ENCODE data around the gene ZFYVE28. TPM values are rescaled to one million over a fixed set of nuclear protein-coding genes. Genes with fewer than 3 reads are reported as not detected.

Gene ZFYVE28
- total RNA-seq, 6 experiments from 2014 or later = 2.5 to 9.6 (median 4.8) TPM

- peak overlapping the region; percentile 47 to 62 (median 51) for H3K4me3 ChIP-seq
- ATAC-seq (peak; percentile 92 to 98 (median 96)), DNase-seq (peak; percentile 65 to 78 (median 76))
- WGBS (ENCODE audit: insufficient coverage, low coverage, low lambda C conversion rate, missing lambda C conversion rate) = 60% methylated on average over 8 of the region's 99 CpGs
- no peaks in the 10 kb centered on the region for H3K27me3 ChIP-seq
- H3K9me3 ChIP-seq = no peaks in the 10 kb centered on the region
- intact Hi-C loops (cut with DNase I) = no loop called here
- H3K27ac ChIP-seq = no peak overlapping the region
- H3K4me1 ChIP-seq = peaks cover 0 to 6% (median 3%) of the 10 kb centered on the region in 4 donors
- H3K36me3 ChIP-seq = no peaks in the 10 kb centered on the region
- no peak for TF ChIP-seq POLR2A (IDR thresholded peaks at IDR 0.05)
- peak; percentile 48 to 67 (median 60) for TF ChIP-seq CTCF (IDR thresholded peaks at IDR 0.05)
These were observed 44.0 kb upstream of the ZFYVE28 start for GRCh38 chr4:2462218-2462991.

DNA sequence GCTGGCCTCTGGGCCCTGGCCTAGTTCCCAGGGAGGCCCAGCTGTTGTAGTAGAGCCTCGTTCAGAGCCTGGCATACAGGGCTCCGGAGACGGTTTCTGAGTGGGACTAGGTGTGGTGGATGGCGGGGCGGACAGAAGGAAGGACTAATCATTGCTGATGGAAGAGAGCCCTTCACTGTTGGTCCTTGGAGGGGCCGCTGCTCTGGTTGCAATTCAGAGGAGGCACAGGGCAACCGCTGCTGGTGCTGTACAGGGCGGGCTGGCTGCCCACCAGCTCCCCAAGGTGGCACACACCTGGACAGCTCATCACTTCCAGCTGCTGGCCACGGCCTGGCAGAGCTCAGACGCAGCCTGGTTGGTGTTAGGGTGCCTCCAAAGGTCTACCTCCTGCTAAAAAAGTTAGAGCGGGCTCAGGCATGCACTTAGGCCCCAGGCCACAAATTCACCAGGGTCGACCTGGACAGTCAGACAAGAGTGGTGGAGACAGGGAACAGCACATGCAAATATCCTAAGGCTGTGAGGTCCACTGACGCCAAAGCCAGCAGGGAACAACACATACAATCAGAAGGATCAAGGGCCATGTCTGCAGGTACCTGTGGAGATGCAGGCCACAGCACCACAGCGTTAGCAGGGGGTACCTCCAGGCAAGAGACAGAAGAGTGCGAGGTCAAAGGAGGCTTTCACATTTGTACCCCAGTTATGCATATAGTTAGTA is 43.0 kb upstream of the ZFYVE28 start:
- 100% methylated on average over 2 of the region's 15 CpGs for WGBS (ENCODE audit: insufficient coverage, low coverage, low lambda C conversion rate, missing lambda C conversion rate)
- TF ChIP-seq POLR2A (IDR thresholded peaks at IDR 0.05) = no peak
- TF ChIP-seq CTCF (IDR thresholded peaks at IDR 0.05) = no peak
- no peak for DNase-seq
- no peak for ATAC-seq
- H3K27ac ChIP-seq = no peak overlapping the region
- no peak overlapping the region for H3K4me3 ChIP-seq
- no peaks in the 10 kb centered on the region for H3K36me3 ChIP-seq
- H3K27me3 ChIP-seq = no peaks in the 10 kb centered on the region
- peaks cover 0 to 6% (median 3%) of the 10 kb centered on the region in 4 donors for H3K4me1 ChIP-seq
- H3K9me3 ChIP-seq = no peaks in the 10 kb centered on the region
- intact Hi-C loops (cut with DNase I) = no loop called here

- H3K9me3 ChIP-seq = no peaks in the 10 kb centered on the region
- 81% methylated on average over 4 of the region's 19 CpGs for WGBS (ENCODE audit: insufficient coverage, low coverage, low lambda C conversion rate, missing lambda C conversion rate)
- H3K4me1 ChIP-seq = peaks cover 0 to 6% (median 3%) of the 10 kb centered on the region in 4 donors
- no peak overlapping the region for H3K4me3 ChIP-seq
- DNase-seq (peak in 1 of 3 donors; percentile 39), ATAC-seq (no peak)
- TF ChIP-seq CTCF (IDR thresholded peaks at IDR 0.05) (no peak), POLR2A (IDR thresholded peaks at IDR 0.05) (no peak)
- H3K27ac ChIP-seq = no peak overlapping the region
- no peaks in the 10 kb centered on the region for H3K36me3 ChIP-seq
- intact Hi-C loops (cut with DNase I) = no loop called here
- H3K27me3 ChIP-seq = no peaks in the 10 kb centered on the region
These were observed 41.3 kb upstream of the ZFYVE28 start for GRCh38 chr4:2459589-2460349.

DNA sequence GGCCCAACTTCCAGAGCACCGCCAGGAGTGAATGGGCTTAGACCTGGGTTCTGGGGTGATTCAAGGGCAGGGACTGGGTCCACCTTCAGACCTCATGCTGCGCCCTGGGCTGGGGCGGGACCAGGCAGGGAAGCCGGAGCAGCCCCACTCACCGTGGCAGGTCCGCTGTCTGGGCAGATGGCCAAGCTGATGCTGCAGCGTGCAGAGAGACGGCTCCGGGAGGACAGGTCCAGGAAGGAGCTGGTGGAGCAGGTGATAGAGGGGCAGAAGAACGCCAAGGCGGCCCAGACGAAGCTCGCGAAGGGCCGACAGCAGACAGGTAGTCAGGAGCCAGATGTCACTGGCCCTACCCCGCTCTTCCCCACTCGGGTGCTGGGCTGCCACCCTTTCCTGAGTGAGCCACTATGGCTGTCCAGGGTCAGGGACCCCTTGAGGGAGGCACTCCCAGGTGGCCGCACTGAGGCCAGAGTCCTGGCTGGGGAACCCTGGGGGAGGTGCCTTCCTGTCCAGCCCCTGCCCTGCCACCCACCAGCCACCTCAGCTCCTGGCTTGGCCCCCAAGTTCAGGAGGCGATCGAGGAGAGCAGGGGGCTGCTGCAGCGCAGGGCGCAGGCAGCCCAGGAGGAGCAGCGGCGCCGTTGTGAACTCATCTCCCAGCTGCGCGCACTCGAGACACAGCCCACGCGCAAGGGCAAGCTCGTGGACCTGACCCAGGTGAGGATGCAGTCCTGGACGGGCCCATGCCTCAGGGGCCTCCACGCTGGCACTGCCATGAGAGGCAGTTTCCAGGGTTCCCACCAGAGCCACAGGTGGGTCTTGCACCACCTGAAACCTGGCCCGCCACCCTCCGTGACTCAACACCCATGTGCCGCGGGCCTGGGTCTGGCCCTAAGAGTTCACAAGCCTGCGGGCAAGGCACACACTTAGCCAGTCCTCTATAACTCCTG is 40.4 kb upstream of the ZFYVE28 start:
- Histone ChIP-seq H3K4me1 (peaks cover 0 to 6% (median 3%) of the 10 kb centered on the region in 4 donors), H3K27ac (no peak overlapping the region), H3K36me3 (no peaks in the 10 kb centered on the region), H3K27me3 (no peaks in the 10 kb centered on the region), H3K4me3 (no peak overlapping the region), H3K9me3 (no peaks in the 10 kb centered on the region)
- WGBS (ENCODE audit: insufficient coverage, low coverage, low lambda C conversion rate, missing lambda C conversion rate) = 80% methylated on average over 8 of the region's 38 CpGs
- no peak for ATAC-seq
- TF ChIP-seq POLR2A (IDR thresholded peaks at IDR 0.05) = no peak
- TF ChIP-seq CTCF (IDR thresholded peaks at IDR 0.05) = no peak
- intact Hi-C loops (cut with DNase I) = no loop called here
- peak in 1 of 3 donors; percentile 48 for DNase-seq
